Stimulated activated CD4-positive, alpha-beta T cell treated with anti-CD3 and anti-CD28 coated beads, Interleukin-4, amount 100 ng/mL, for 48 hours (primary cell): ENCODE measurements around the gene LAPTM5.

Source experiments
- DNase-seq, 2 donors: peaks; one replicate each; pipeline ENCODE4 v3.0.0-alpha.2; 2020; ENCODE audit warnings: low read depth in 2 of 2

LAPTM5 gene

DNA sequence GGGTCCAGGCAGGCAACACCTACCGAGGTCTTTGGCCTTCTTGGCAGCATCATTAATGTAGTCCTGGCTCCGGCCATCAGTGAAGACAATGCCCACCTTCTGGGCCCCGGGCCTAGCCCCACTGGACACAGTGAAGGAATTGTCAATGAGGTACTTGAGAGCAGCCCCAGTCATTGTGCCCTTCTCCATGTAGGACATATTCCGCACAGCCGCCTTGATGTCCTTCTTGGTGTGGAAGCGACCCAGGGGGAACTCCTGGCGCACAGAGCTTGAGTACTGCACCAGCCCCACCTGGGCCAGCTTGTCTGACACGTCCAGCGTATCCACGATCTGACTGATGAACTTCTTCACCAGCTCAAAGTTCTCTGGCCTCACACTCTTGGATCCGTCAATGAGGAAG, 41.7 kb downstream of the LAPTM5 start:
- no peak for DNase-seq

DNA sequence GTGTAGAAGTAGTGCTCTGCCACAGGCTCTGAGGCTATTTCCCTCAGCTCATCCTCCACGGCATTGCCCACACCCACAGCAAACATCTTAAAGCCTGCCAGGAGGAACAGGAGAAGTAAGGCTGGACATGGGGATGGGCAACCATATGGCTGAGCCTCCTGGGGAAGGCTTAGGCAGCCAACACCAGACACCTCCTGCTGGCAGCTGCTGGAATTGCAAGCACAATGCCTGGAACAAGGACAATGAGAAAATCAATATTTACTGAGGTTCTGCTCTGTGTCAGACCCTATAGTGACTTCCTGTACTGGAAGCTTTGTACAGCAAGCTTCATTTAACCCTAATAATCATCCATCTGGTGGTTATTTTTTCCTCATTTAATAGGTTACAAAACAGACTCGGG, 42.4 kb downstream of the LAPTM5 start:
- DNase-seq: peak; percentile 23 to 49

DNA sequence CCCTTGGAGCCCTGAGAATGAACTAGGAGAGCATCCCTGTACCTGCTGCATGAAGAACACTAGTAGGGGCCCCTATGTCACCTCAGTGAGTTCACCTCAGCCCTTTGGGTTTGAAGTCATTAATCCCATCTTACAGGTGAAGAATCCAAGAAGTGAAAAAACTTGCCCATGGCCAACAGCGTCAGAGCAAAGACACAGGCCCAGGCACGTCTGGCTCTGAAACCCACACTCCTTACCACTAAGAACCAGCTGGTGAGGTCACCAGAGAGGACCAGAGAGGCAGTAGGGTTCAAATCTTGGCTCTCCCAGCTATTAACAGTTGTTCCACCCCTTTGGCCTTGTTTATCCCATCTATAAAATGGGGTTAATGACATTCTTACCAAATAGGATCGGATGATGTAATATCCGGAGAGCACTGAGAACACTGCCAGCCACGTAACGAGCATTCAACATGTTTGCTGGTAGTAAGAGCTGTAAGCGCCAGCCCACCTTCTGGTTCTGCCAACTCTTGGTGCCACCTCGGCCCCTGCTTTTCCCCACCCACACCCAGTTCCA, 43.0 kb downstream of the LAPTM5 start:
- no peak for DNase-seq

DNA sequence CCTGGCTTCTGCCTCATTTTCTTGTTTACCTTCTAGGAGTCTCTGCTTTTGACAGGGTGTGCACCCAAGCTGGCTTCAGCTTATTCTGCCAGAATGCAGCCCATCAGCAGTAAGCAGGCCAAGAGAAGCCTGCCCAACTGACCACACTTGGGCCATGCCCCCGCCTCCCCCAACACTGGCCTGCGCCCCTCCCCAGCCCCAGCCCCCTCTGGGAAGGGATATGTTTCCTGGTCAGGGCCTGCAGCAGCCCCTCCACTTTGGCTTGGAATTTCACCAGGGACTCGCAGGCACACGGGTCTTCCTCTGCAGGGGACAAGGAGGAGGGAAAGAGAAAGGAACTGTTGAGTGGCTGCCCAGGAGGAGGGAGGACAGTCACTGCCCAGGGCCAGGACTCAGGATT, 43.5 kb downstream of the LAPTM5 start:
- no peak for DNase-seq

DNA sequence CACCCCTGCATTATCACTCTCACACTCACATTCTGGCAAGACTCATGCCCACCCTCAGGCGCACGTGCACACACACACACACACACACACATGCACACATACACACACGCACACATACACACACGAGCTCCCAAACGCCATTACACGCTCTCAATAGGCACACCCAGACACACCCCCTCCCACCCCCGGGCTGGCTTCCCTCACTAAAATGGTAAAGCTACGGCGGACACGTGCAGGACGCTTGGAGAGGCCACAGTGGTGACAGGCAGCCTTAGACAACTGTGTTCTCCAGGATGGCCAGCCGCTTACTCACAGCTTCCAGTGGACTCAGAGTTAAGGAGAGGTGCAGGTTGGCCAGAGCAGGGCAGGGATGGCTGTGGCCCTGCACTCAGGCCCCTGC, 44.3 kb downstream of the LAPTM5 start:
- no peak for DNase-seq

DNA sequence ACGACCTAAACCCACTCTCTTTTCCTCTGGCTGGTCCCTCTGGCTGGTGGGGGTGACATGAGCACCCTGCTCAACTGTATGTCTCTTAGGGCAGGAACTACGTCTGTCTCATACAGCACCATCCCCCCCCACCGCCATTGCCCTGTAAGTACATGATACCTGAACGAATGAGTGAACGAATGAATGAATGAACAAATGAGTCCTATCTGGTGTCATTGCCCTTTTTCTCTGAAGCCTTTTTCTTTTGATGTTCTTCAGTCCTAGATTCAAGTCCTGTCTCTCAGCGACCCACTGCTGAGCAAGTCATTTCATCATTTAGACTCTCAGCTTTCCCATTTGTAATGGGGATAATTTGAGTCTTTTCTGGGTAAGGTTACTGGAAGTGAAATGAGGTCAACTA, 45.0 kb downstream of the LAPTM5 start:
- no peak for DNase-seq

DNA sequence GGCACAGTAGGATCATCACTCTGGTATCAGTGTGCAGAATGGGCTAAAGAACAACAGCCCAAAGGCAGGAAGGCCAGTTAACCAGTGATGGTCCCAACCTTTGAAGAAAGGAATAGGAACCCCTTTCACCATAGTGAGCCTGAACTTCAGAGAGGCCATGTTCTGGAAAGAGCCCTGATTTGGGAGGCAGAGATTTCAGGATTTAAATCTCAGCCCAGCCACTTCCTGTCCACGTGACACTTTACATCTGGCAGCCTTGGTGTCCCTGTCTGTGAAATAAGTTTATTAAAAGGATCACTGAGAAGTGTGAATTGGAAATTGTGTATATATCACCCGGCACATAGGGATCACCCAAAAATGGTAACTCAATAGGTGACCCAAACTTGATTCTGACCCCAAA, 47.2 kb downstream of the LAPTM5 start:
- DNase-seq: no peak

DNA sequence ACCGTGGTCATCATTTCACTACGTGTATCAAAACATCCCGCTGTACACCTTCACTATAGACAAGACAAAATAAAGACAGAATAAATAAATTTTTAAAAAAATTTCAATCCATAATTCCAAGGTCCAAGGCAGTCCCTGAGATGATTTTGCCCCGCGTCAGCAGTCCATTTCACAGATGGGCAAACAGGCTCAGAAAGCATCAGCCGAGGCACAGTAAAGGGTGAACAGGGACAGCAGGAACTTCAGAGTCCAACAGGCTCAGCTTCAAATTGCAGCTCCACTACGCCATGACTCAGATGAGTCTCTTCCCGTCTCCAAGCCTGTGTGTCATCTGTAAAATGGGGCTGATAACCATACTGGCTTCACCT, 49.2 kb downstream of the LAPTM5 start:
- DNase-seq: no peak

DNA sequence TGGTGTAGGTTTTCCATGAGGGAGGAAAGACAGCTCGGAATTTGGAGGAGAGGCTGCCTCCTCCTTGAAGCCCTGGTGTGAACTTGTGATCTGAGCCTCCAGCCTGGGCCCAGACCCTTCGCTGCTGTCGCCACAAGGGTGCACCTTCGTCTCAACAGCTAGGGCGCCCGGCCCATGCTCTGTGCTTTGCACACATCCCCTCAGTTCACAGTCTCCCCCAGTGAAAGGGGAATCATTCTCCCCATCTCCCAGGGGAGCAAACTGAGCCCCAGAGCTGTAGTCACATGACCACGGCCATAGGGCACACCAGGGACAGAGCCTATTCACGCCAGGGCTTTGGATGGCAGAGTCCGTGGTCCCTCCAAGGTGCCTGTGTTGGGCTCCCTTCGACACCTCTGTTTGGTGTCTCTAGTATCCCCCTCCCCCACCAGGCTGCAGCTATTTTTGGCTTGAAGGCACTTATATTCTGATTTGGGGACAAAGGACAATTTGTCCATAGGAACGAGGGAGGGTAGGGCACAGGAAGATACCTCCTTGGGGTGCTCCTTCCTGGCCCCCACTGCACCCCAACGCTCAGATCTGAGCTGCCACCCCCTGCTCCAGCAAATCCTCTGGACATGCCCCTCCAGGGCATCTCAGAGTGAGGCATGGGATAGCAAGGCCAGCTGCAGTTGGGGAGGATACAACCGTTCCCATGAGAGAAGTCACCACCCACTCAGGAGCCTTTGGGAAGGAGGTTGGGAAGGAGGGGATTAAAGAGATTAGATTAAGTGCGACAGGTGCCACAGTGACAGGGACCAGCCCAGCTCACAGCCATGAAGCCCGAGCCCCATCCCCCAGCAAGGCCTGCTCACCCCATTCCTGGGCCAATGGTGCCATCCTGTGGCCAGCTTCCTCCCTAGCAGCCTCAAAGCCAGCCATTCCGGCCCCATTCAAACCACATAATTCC, 49.9 kb downstream of the LAPTM5 start:
- DNase-seq: peak; percentile 49 to 69

DNA sequence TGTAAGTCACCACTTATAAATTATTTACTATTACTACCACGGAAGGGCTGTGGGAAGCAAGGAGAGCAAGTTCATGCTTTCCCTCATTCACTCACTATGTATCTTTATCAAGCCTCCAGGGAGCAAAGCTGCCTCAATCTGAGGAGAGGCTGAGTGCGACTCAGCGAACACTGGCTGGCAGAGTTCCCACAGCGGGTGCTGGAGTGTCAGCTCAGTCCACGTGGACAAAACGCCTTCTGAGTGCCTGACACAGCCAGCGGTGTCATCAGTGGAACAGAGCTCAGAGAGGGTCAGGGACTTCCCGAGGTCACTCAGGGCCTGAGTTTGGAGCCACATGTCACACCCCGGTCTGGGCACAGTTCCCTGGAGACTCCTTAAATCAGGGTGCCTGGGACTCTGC, 51.0 kb downstream of the LAPTM5 start:
- DNase-seq: no peak

DNA sequence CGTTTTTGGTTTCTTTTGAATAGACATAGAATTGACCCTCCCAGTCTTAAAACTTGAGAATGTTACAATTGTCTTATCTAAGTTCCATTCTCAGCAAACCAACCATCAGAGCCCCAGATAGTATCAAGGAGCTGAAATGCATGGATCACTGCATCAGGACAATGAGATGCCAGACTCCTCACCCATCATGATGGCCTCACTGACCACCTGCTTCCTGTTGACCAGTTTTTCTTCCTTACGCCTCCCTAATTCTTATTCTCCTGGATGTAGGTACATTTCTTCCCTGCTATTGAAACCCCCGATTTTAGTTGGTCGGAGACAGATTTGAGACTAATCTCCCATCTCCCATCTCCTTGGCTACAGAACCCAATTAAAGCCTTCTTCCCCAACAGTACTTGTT, 51.9 kb downstream of the LAPTM5 start:
- DNase-seq: no peak

DNA sequence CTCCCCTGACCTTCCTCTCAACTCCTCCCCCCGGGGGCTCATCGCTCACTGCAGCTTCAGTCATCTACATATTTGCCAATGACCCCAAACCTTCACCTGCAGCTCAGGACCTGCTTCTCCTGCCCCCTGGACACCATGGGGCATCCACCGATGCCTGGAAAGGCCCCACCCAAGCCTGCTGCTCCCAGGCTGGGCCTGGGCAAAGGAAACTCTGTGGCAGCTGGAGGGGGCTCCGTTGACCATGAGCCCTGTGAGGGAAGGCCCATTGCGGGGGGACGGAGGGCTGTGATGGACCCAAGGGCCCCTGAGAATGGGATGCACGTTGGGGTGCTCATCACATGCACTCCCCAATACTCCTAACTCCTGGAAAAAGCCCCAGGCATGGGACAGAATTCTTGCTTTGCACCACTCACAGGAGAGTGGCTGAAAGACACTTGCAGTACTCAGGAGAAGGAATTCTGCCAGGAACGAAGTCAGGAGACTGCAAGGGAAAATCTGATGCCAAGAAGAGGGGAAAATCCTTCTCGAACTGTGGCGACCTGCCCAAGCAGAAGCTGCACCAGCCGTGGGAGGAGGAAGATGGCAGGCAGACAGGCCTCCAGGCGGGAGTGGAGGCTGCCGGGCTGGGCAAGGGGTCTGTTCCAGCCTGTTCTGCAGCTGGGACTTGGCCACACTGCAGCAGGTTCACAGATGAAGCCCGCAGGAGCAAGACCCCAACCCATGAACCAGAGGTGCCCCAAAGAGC, 52.6 kb downstream of the LAPTM5 start:
- DNase-seq: no peak

DNA sequence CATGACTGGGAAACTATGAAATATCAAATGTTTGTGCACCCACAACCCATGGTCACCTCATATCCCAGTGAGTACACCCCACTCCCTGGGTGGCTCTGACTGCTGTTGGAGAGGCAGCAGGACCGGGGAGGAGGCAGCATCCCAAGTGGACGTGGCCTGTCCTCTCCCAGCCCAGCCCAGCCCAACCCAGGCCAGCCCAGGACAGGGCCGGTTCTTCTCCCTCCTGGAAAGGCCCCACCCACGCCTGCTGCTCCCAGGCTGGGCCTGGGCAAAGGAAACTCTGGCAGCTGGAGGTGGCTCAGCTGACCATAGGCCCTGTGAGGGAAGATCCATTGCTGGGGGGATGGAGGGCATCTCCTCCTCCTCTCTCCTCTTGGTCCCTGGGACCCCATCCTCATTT, 53.3 kb downstream of the LAPTM5 start:
- no peak for DNase-seq

DNA sequence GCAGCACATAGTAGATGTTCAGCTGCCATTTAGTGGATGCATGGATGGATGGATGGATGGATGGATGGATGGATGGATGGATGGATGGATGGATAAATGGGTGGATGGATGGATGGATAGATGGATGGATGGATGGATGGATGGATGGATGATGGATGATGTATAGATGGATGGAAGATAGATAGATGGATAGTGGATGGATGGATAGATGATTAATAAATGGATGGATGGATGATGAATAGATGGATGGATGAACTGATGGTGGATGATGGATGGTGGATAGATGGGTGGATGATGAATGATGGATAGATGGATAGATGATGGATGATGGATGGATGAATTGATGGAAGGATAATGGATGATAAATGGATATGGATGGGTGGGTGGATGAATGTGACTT, 54.8 kb downstream of the LAPTM5 start:
- DNase-seq: no peak

DNA sequence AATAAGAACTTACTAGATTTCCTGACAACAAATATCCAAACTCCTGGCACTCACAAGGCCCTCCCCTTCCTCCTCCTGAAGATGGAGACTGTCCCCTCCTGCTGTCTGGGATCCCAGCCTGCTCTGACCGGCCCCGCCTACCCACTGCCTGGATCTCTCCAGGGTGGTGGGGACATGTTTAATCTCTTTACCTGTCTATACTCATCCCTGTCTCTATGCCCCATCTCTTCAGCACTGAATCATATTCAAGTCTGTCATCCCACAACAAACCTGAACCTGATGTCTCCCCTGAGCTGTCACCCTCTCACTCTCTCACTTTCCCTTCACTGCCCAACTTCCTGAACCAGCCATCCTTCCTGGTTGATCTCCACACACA, 56.3 kb downstream of the LAPTM5 start:
- no peak for DNase-seq

DNA sequence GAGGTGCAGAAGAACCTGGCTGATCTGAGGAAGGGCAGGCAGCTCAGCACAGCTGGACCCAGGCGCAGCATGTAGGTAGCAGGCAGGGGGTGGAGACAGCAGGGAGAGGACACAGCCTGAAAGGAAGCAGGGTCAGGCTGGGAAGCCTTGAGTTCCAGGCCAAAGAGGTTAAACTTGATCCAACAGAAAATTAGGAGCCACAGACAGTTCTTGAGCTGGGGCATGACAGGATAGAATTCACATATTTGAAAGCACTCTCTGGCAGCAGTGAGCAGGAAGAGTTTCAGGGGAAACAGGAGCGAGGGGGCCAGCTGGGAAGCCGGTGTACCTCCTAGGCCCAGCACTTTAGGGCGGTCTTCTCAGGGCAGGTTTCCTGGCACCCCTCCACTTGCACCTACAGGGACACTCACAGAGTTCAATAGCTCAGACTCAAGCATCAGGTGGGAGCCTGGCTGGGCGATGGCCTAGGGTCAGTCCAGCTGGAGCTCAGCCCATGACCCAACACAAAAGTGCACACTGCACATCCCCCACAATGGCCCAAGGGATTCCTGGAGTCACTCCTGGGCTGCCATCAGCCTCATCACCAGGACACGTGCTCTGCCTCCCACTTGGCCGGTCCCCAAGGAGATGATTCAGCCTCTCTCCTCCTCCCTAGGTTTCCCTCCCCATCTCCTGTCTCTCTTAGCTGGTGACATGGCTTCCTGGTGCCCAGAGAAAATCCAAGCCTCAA, 56.9 kb downstream of the LAPTM5 start:
- DNase-seq: no peak

DNA sequence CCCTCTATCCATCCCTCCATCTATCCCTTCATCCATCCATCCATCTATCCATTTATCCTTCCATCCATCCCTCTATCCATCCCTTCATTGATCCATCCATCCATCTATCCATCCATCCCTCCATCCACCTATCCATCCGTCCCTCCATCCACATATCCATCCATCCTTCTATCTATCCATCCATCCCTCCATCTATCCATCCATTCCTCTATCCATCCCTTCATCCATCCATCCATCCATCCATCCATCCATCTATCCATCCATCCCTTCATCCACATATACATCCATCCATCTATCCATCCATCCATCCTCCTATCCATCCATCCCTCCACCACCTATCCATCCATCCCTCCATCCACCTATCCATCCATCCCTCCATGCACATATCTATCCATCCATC, 57.8 kb downstream of the LAPTM5 start:
- DNase-seq: no peak

DNA sequence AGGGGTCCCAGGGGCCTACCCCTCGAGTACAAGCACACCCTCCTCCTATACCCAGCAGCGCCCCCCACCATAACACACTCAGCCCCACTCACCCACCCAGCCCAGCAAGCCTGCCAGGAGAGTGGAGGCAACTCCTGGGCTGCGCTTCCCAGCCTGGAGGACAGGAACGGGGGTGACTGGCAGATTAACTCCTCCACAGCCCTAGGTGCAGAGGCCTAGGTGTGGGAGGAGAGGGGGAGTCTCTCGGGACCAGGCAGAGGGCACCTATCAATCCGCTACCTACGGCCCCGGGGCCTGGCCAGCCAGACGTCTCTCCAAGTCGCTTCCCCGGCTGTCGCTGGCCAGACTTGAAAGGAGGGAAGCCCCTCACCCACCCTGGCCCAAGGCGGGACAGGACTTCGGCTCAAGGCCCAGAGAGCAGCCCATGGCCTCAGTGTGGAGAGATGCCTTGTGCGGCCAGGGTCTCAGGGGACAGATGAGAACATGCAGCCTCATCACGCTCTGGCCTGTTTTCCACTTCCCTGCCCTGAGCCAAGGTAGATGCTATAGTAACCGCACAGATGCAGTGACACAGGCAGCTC, 59.1 kb downstream of the LAPTM5 start:
- no peak for DNase-seq

DNA sequence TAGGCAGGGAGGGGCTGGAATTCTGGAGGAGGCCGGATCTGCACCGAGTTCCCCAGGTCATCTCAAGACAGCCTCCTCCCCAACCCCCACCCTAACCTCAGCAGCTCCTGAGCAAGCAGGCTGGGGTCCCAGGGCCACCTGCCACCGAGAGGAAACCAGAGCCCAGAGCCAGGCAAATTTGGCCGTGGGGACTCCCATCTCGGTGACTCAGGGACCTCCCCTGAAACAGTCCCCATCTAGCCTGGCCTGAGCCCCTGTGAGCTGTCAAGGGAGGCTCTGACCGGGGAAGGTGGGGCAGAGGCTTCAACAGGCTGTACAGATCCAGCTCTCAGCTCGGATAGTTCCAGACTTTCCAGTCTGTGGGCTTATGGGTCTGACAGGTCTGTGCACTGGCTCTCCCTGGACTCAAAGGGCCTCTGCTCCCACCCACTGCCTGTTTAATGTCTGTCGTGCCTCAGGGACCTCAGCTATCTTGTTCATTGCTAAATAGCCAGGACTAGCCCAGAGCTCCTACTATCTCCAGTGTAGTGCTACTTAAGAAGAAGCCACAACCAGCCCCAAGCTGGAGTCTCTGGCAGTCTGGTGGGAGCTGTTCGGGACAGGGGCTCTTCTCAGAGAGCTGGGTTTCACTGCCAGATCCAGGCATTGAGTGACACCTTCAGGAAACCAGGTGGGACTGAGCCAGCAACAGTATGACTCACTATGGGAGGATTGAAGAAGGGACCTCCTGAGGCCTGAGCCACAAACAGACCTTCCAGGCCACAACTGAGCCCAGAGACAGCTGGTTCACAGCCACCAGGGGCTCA, 59.8 kb downstream of the LAPTM5 start:
- no peak for DNase-seq

DNA sequence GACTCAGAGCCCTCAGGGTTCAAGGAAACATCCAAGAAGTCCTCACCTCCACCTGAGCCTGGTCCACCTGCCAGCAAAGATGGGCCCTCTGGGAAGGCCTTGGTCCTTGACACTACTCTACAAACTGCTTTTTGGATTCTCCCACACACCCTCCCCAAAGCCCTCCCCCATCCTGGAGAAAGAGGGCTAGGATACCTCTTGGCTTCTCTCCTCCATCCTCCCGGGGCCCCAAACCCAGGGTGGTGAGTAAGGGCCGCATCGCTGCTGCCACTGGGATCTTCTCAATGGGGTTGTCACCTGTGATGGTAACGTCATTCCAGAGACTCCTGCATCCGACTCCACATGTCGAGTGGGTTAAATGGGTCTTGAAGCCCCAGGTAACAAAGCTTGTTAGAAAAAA, 60.7 kb downstream of the LAPTM5 start:
- DNase-seq: no peak

DNA sequence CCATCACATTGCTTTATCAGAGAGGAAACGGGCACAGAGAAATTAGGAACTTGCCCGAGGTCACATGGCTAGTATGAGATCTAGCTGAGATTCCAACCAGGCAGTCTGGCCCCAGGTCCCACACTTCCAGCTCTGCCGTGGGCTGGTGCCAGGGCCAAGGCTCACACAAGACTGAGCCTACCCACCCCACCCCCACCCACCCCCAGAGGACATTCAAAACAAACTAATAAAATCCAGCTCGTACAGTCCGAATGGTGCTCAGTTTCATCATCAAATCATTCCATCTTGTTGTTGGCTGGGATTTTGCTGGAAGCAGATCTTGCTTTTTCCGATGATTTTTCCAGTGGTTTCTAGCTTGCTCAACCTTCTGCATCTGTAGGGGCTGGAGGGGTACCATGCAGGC, 62.1 kb downstream of the LAPTM5 start:
- DNase-seq: no peak
